NCI-H345 (cell line): Measurements from ENCODE around the gene RASAL1.
"Not testable (repeated sequence)": the region's sequence is repeated elsewhere in the genome, so short reads cannot be mapped to it uniquely, and the experiment has no call there.

Experiments used
- DNase-seq: peaks from one replicate; lab custom pipeline; 2025; lab: John Stamatoyannopoulos, UW

RASAL1 gene

GRCh38 chr12:113161415-113162016 lies 26.0 kb upstream of the RASAL1 start:
- peak; percentile 45 for DNase-seq

- no peak for DNase-seq
Observed at GRCh38 chr12:113159937-113160336, 24.4 kb upstream of the RASAL1 start.

- DNase-seq: no peak
Observed at GRCh38 chr12:113158439-113159203, 23.1 kb upstream of the RASAL1 start.

- DNase-seq: no peak
Observed at GRCh38 chr12:113157218-113157859, 21.8 kb upstream of the RASAL1 start.

GRCh38 chr12:113155646-113156045 lies 20.1 kb upstream of the RASAL1 start:
- DNase-seq: no peak

- no peak for DNase-seq
Observed at GRCh38 chr12:113155060-113155459, 19.5 kb upstream of the RASAL1 start.

- no peak for DNase-seq
Observed at GRCh38 chr12:113154351-113154973, 18.9 kb upstream of the RASAL1 start.

GRCh38 chr12:113152835-113153814 lies 17.6 kb upstream of the RASAL1 start:
- peak; percentile 73 for DNase-seq

- no peak for DNase-seq
Observed at GRCh38 chr12:113152196-113152834, 16.8 kb upstream of the RASAL1 start.

- DNase-seq: no peak
Observed at GRCh38 chr12:113151655-113152054, 16.1 kb upstream of the RASAL1 start.

GRCh38 chr12:113149361-113150150 lies 14.0 kb upstream of the RASAL1 start, which contains the start of gene CFAP73:
CFAP73 (plus strand) TSS chr12:113149724; CDS start chr12:113149858, 134 bp downstream.
- peak; percentile 59 for DNase-seq

GRCh38 chr12:113146999-113147398 lies 11.4 kb upstream of the RASAL1 start:
- DNase-seq: no peak

- DNase-seq: no peak
Observed at GRCh38 chr12:113145720-113146551, 10.4 kb upstream of the RASAL1 start.

GRCh38 chr12:113144806-113145205 lies 9.2 kb upstream of the RASAL1 start:
- DNase-seq: no peak

- DNase-seq: no peak
Observed at GRCh38 chr12:113143959-113144358, 8.4 kb upstream of the RASAL1 start.

- no peak for DNase-seq
Observed at GRCh38 chr12:113142886-113143332, 7.3 kb upstream of the RASAL1 start.

- no peak for DNase-seq
Observed at GRCh38 chr12:113142173-113142885, 6.8 kb upstream of the RASAL1 start.

- not testable (repeated sequence) for DNase-seq
Observed at GRCh38 chr12:113141716-113142115, 6.2 kb upstream of the RASAL1 start.
